AG10803 (cell line): Measurements from ENCODE around the gene IFT52.
"Not testable (repeated sequence)": the region's sequence is repeated elsewhere in the genome, so short reads cannot be mapped to it uniquely, and the experiment has no call there.

ENCODE experiments used
- DNase-seq: peaks from one replicate; pipeline ENCODE4 v3.0.0; 2010; ENCODE audit warnings: low read depth
- H3K4me3 ChIP-seq: 2 replicates; pipeline ENCODE4 v1.5.1; 2011; ENCODE audit warnings: mild to moderate bottlenecking, low read length, control low read depth
- CTCF ChIP-seq: conservative IDR thresholded peaks from 2 replicates; pipeline ENCODE4 v1.5.1; 2011; ENCODE audit warnings: mild to moderate bottlenecking, low read length, control low read depth, inconsistent platforms

IFT52 gene

GRCh38 chr20:43576108-43576507 lies 14.6 kb upstream of the IFT52 start:
- no peak for TF ChIP-seq CTCF
- no peak overlapping the region for H3K4me3 ChIP-seq
- no peak for DNase-seq

GRCh38 chr20:43579861-43580793 lies 10.6 kb upstream of the IFT52 start:
- TF ChIP-seq CTCF, result no peak
- H3K4me3 ChIP-seq, result no peak overlapping the region
- no peak for DNase-seq

- DNase-seq, result no peak
- H3K4me3 ChIP-seq, result no peak overlapping the region
- TF ChIP-seq CTCF, result no peak
These were observed 7.4 kb upstream of the IFT52 start for GRCh38 chr20:43583133-43583864.

- no peak overlapping the region for H3K4me3 ChIP-seq
- peak; percentile 99 for DNase-seq
- no peak for TF ChIP-seq CTCF
These were observed 6.7 kb upstream of the IFT52 start for GRCh38 chr20:43583982-43584432.

GRCh38 chr20:43584448-43585136 lies 6.1 kb upstream of the IFT52 start:
- peak; percentile 92 for DNase-seq
- TF ChIP-seq CTCF, result no peak
- H3K4me3 ChIP-seq, result no peak overlapping the region

- H3K4me3 ChIP-seq, result no peak overlapping the region
- no peak for DNase-seq
- TF ChIP-seq CTCF, result no peak
These were observed 4.1 kb upstream of the IFT52 start for GRCh38 chr20:43586641-43587040.

- DNase-seq, H3K4me3 ChIP-seq: not testable (repeated sequence)
These were observed 2.2 kb upstream of the IFT52 start for GRCh38 chr20:43588526-43588925.
